GM12801 (cell line): ENCODE measurements around the gene CPB2.

ENCODE experiments used
- TF ChIP-seq, protein P1 (sequence below): IDR thresholded peaks from one replicate; pipeline ENCODE4 v1.5.1; 2011; ENCODE audit warnings: control low read depth; ENCODE audit not compliant: insufficient read length; ENCODE audit errors: extremely low read depth

Gene CPB2

DNA sequence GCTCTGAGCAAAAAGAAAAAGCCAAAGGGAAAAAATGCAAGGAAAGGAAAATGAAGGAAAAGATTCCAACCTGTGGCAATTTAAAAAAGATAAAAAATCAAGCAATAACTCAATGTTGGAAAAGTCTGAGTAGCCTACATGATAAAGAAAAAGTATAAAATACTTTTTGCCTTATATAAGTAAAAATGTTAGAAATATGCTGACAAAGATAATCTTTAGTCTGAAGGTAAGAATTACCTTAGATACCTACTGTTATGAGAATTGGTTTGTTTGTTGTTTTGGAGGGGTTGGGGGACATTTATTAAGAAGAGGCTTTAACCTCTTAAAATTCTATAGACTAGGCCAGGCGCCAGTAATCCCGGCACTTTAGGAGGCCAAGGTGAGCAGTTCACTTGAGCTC is 29.7 kb upstream of the CPB2 start:
- TF ChIP-seq, protein P1, sequence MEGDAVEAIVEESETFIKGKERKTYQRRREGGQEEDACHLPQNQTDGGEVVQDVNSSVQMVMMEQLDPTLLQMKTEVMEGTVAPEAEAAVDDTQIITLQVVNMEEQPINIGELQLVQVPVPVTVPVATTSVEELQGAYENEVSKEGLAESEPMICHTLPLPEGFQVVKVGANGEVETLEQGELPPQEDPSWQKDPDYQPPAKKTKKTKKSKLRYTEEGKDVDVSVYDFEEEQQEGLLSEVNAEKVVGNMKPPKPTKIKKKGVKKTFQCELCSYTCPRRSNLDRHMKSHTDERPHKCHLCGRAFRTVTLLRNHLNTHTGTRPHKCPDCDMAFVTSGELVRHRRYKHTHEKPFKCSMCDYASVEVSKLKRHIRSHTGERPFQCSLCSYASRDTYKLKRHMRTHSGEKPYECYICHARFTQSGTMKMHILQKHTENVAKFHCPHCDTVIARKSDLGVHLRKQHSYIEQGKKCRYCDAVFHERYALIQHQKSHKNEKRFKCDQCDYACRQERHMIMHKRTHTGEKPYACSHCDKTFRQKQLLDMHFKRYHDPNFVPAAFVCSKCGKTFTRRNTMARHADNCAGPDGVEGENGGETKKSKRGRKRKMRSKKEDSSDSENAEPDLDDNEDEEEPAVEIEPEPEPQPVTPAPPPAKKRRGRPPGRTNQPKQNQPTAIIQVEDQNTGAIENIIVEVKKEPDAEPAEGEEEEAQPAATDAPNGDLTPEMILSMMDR = no peak

DNA sequence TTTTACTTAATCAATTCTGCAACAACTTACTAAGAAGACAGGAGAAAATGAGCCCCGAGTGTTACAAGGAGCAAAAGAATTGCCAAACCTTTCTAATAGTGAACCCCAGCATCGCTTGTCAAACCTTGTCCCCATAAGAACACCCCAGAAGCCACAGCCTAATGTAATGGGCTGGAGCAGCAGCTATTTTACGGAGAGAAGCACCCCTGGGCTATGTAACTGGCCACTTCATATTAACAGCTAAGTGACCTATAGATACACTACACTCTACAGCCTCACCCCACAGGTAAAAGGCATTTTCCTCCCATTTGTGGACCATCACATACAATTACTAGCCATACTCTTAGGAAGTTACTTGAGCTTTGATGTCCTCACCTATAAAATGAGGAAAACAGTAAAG is 27.3 kb upstream of the CPB2 start:
- TF ChIP-seq, protein P1 = no peak

DNA sequence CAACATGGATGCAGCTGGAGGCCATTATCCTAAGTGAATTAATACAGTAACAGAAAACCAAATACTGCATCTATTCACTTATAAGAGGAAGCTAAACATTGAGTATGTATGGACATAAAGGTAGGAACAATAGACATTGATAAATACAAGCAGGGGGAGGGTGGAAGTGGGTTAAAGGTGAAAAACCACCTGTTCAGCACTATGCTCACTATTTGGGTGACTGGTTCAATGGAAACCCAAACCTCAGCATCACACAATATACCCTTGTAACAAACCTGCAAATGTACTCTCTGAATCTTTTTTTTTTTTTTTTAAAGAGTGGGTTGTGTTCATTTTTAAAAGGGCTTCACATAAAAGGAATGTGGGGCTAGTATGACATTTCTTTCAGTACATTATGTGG is 26.9 kb upstream of the CPB2 start:
- TF ChIP-seq, protein P1 = no peak

DNA sequence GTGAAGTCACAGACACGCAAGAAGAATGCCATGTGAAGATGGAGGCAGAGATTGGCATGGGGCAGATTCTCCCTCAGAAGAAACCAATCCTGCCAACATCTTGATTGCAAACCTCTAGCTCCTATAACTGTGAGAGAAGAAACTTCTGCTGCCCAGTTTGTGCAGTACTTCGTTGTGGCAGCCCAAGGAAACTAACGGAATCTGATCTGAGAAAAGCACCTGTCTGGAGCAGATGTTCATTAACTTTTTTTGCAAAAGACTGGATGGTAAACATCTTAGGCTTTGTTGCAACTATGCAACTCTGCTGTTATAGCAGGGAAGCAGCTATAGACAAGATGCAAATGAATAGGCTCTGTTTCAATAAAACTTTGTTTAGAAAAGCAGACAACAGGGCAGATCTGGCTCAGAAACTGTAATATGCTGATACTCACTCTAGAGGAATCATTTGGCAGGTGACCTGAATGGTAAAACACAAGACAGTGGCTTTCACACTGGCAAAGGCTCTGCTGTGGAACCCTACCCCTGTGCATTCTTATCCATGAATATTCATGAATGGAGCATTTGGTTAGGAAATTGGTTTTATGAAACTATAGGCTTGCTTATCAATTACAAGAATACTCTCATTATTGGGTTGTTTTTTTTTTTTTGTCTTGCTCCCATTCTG is 25.3 kb upstream of the CPB2 start:
- TF ChIP-seq, protein P1 = no peak

DNA sequence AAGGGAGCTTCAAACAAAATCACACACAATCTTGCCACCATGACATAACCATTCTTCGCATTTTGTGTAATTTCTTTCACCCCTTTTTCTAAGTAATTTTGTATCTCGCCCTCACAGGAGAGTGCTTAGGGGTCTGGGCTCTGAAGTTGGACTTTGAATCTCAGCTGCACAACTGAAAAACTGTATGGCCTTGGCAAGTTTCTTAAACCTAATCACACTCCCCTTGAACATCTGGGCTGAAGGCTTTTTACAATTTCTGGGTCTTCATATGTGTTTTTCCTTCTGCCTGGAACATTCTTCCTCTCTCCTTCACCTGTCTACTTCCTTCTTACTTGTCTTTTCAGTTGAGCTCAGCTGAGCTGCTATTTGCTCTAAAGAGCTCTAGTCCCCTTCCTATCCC is 24.3 kb upstream of the CPB2 start:
- TF ChIP-seq, protein P1 = no peak

DNA sequence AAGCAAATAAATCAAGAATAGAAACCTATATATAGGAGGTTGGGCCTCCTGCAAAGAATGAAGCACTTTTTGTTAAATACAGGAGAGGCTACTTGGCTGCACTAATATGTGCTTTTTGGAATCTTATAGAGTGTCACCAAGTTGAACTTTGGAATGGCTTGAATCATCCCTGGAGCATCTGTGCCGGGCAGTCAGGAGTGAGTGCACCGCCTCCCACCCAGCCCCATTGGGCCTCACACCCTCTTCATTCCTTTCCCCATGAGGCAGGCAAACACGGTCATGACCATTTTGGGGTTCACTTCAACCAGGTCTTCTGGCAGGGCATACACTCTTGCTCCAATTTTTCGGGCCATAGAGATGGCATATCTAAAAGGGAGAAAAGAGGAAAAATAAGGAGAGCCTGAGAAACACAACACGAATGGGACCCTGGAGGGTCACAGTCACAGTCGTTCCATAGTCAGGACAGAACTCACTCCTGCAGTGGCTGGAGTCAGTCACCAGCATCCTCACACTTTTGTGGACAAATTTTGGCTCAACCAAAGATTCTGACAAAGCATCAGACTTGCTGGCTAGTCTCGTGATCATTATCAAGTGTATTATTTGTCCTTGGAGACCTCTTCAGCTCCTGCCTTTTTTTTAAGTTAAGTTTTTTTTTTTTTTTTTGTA is 22.7 kb upstream of the CPB2 start:
- TF ChIP-seq, protein P1 = no peak

DNA sequence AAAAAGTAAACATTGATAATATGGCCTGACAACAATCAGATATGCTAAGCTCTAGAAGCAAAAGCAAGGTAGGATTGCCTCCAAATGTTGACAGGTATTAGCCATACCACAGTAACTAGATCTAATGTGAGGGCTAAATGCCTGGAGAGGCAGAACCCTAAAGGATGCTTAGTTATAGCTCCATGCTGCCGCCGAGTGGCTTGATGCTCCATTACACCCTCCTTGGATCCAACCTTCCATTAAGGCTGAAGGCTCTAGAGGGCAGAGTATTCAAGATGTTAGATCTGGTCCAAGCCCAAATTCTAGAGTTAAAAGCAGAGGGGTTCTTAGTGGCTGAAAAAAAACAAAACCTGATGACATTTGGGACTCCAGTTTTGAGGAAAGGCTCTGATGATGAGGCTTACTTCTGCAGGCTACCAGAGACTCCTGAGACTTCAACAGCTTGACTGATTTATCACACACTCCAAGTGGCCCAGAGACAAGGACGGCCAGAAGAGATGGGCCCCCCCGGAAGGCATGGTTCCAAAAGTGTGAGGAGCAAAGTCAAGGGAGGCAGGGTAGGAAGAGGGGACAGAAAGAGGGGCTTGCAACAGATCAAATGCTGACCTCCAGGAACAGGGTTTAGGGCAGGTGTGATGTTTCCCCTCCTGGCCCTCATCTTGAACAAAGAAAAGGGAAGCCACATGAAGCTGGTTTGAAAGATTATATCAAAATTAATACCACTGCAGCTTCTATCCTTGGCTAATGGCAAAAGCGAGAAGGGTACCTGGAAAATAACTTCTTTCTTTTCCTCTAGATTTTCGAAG is 21.9 kb upstream of the CPB2 start:
- TF ChIP-seq, protein P1 = peak; percentile 49
